ENCODE data around the gene SLC48A1. TPM values are rescaled to one million over a fixed set of nuclear protein-coding genes. Genes with fewer than 3 reads are reported as not detected.

SLC48A1 gene
- total and polyA plus RNA-seq, 11 donors, result 13.0 to 68.2 (median 23.8) TPM

GRCh38 chr12:47824635-47825034, 51.6 kb downstream of the SLC48A1 start:
- TF ChIP-seq POLR2A (IDR thresholded peaks at IDR 0.05) (no peak), CTCF (IDR thresholded peaks at IDR 0.05) (no peak)
- DNase-seq (no peak), ATAC-seq (no peak)
- H3K27ac ChIP-seq, result peak overlapping the region; percentile 44 to 99 (median 79)
- WGBS, 4 donors, result 78 to 87% (median 83%) methylated on average over 3 of the region's 3 CpGs
- H3K27me3 ChIP-seq, result no peaks in the 10 kb centered on the region
- no peaks in the 10 kb centered on the region for H3K9me3 ChIP-seq
- no peak overlapping the region for H3K4me3 ChIP-seq
- no peaks in the 10 kb centered on the region for H3K36me3 ChIP-seq
- intact Hi-C loops (cut with DNase I), result no loop called here
- H3K4me1 ChIP-seq, result peaks cover 9 to 92% (median 77%) of the 10 kb centered on the region in 12 donors

- H3K4me3 ChIP-seq, result no peak overlapping the region
- no peak for TF ChIP-seq CTCF (IDR thresholded peaks at IDR 0.05)
- no peak for TF ChIP-seq POLR2A (IDR thresholded peaks at IDR 0.05)
- H3K9me3 ChIP-seq, result no peaks in the 10 kb centered on the region
- H3K36me3 ChIP-seq, result no peaks in the 10 kb centered on the region
- DNase-seq, result peak in 3 of 5 donors; percentile 49 to 72 (median 59)
- H3K27ac ChIP-seq, result peak overlapping the region; percentile 7 to 99 (median 79)
- ATAC-seq, result no peak
- WGBS, 4 donors, result 59 to 68% (median 64%) methylated on average over 6 of the region's 6 CpGs
- H3K27me3 ChIP-seq, result no peaks in the 10 kb centered on the region
- peaks cover 15 to 98% (median 83%) of the 10 kb centered on the region in 12 donors for H3K4me1 ChIP-seq
- intact Hi-C loops (cut with DNase I), result no loop called here
Measured at GRCh38 chr12:47825173-47825639, 52.2 kb downstream of the SLC48A1 start.

GRCh38 chr12:47828008-47828975, 55.3 kb downstream of the SLC48A1 start:
- intact Hi-C loops (cut with DNase I), result no loop called here
- Histone ChIP-seq H3K4me1 (peaks cover 11 to 82% (median 65%) of the 10 kb centered on the region in 12 donors), H3K27me3 (no peaks in the 10 kb centered on the region), H3K27ac (peak overlapping the region; percentile 76 to 99 (median 90)), H3K9me3 (no peaks in the 10 kb centered on the region), H3K36me3 (no peaks in the 10 kb centered on the region), H3K4me3 (peak overlapping the region in 3 of 12 donors; percentile 1 to 16 (median 12))
- DNase-seq (peak in 2 of 5 donors; percentile 67 to 74), ATAC-seq (peak; percentile 64 to 81 (median 70))
- TF ChIP-seq CTCF (IDR thresholded peaks at IDR 0.05), result no peak
- TF ChIP-seq POLR2A (IDR thresholded peaks at IDR 0.05), result no peak
- 38 to 50% (median 42%) methylated on average over 14 of the region's 14 CpGs for WGBS, 4 donors

GRCh38 chr12:47828976-47829482, 56.0 kb downstream of the SLC48A1 start:
- WGBS, 4 donors, result 29 to 44% (median 36%) methylated on average over 7 of the region's 7 CpGs
- peak overlapping the region; percentile 76 to 99 (median 90) for H3K27ac ChIP-seq
- intact Hi-C loops (cut with DNase I), result no loop called here
- H3K27me3 ChIP-seq, result no peaks in the 10 kb centered on the region
- TF ChIP-seq CTCF (IDR thresholded peaks at IDR 0.05) (no peak), POLR2A (IDR thresholded peaks at IDR 0.05) (no peak)
- peaks cover 11 to 76% (median 58%) of the 10 kb centered on the region in 12 donors for H3K4me1 ChIP-seq
- H3K36me3 ChIP-seq, result no peaks in the 10 kb centered on the region
- DNase-seq (peak; percentile 85 to 91 (median 88)), ATAC-seq (peak; percentile 68 to 90 (median 88))
- no peaks in the 10 kb centered on the region for H3K9me3 ChIP-seq
- H3K4me3 ChIP-seq, result peak overlapping the region in 6 of 12 donors; percentile 1 to 18 (median 11)

All from heart left ventricle (tissue), 16 donors.